ENCODE data around the gene RREB1. TPM values are rescaled to one million over a fixed set of nuclear protein-coding genes. Genes with fewer than 3 reads are reported as not detected.

Gene RREB1
- total RNA-seq, 1 experiment from 2014 or later = 51.1 TPM

- Histone ChIP-seq H3K4me1 (peaks cover 13% of the 10 kb centered on the region), H3K27me3 (replicated peaks; ENCODE audit: control insufficient read depth, insufficient read depth, low read length) (no peaks in the 10 kb centered on the region), H3K4me3 (ENCODE audit: low read depth, low read length) (no peak overlapping the region), H3K36me3 (ENCODE audit: control insufficient read depth, insufficient read depth, low read length) (no peaks in the 10 kb centered on the region), H3K9me3 (peaks cover 8% of the 10 kb centered on the region; the same call in 1 of the 2 replicates)
- Mint-ChIP-seq H3K27ac (ENCODE audit: unreplicated experiment) (no peak overlapping the region), H3K9me3 (ENCODE audit: unreplicated experiment) (no peaks in the 10 kb centered on the region), H3K27me3 (ENCODE audit: insufficient read depth, unreplicated experiment) (no peaks in the 10 kb centered on the region), H3K4me3 (ENCODE audit: unreplicated experiment) (no peak overlapping the region), H3K4me1 (ENCODE audit: low read depth, unreplicated experiment) (peaks cover 17% of the 10 kb centered on the region), H3K36me3 (ENCODE audit: insufficient read depth, unreplicated experiment) (peaks cover 7% of the 10 kb centered on the region)
- no peak for DNase-seq
- CTCF ChIA-PET = no interaction called here
- BruUV-seq (replicated peaks) = no TSS peak
- POLR2A ChIA-PET = no interaction called here
- TF ChIP-seq CTCF (IDR thresholded peaks at IDR 0.05; ENCODE audit: insufficient read depth in 1 of 2, low read depth in 1 of 2, low read length in 1 of 2, severe bottlenecking in 1 of 2, unreplicated experiment in 1 of 2) = no peak
- intact Hi-C loops (cut with micrococcal nuclease; ENCODE audit: unreplicated experiment) = no loop called here
Measured at GRCh38 chr6:7258231-7258763, 150.5 kb downstream of the RREB1 start.

- no peaks in the 10 kb centered on the region for H3K27me3 Mint-ChIP-seq (ENCODE audit: insufficient read depth, unreplicated experiment)
- peak overlapping the region; percentile 86 for H3K4me3 Mint-ChIP-seq (ENCODE audit: unreplicated experiment)
- peaks cover 17% of the 10 kb centered on the region for H3K4me1 Mint-ChIP-seq (ENCODE audit: low read depth, unreplicated experiment)
- Histone ChIP-seq H3K36me3 (ENCODE audit: control insufficient read depth, insufficient read depth, low read length) (no peaks in the 10 kb centered on the region), H3K27me3 (replicated peaks; ENCODE audit: control insufficient read depth, insufficient read depth, low read length) (no peaks in the 10 kb centered on the region), H3K4me1 (peaks cover 13% of the 10 kb centered on the region), H3K4me3 (ENCODE audit: low read depth, low read length) (peak overlapping the region; percentile 49), H3K9me3 (peaks cover 5% of the 10 kb centered on the region; the same call in 1 of the 2 replicates)
- DNase-seq = no peak
- no peaks in the 10 kb centered on the region for H3K36me3 Mint-ChIP-seq (ENCODE audit: insufficient read depth, unreplicated experiment)
- BruUV-seq (replicated peaks) = no TSS peak
- peak overlapping the region; percentile 81 for H3K27ac Mint-ChIP-seq (ENCODE audit: unreplicated experiment)
- no peak for TF ChIP-seq CTCF (IDR thresholded peaks at IDR 0.05; ENCODE audit: insufficient read depth in 1 of 2, low read depth in 1 of 2, low read length in 1 of 2, severe bottlenecking in 1 of 2, unreplicated experiment in 1 of 2)
- ChIA-PET CTCF (interaction anchor here (2.4 kb wide), 1 partner anchor 15 kb away, joined by 7 read pairs; no protein-coding TSS in a partner anchor), POLR2A (interaction anchor here (0.6 kb wide), 1 partner anchor 8 kb away, joined by 3 read pairs; no protein-coding TSS in a partner anchor)
- H3K9me3 Mint-ChIP-seq (ENCODE audit: unreplicated experiment) = no peaks in the 10 kb centered on the region
- intact Hi-C loops (cut with micrococcal nuclease; ENCODE audit: unreplicated experiment) = loop anchor here (5.0 kb wide), 1 partner anchor 538 kb away; no protein-coding TSS in a partner anchor
Measured at GRCh38 chr6:7260291-7261031, 152.7 kb downstream of the RREB1 start.

GRCh38 chr6:7261032-7261841 lies 153.5 kb downstream of the RREB1 start:
- no peaks in the 10 kb centered on the region for H3K36me3 ChIP-seq (ENCODE audit: control insufficient read depth, insufficient read depth, low read length)
- CTCF ChIA-PET = interaction anchor here (2.4 kb wide), 1 partner anchor 15 kb away, joined by 7 read pairs; no protein-coding TSS in a partner anchor
- Mint-ChIP-seq H3K27me3 (ENCODE audit: insufficient read depth, unreplicated experiment) (no peaks in the 10 kb centered on the region), H3K36me3 (ENCODE audit: insufficient read depth, unreplicated experiment) (no peaks in the 10 kb centered on the region), H3K9me3 (ENCODE audit: unreplicated experiment) (no peaks in the 10 kb centered on the region), H3K27ac (ENCODE audit: unreplicated experiment) (peak overlapping the region; percentile 81), H3K4me3 (ENCODE audit: unreplicated experiment) (peak overlapping the region; percentile 86), H3K4me1 (ENCODE audit: low read depth, unreplicated experiment) (peaks cover 17% of the 10 kb centered on the region)
- H3K4me3 ChIP-seq (ENCODE audit: low read depth, low read length) = peak overlapping the region; percentile 49
- intact Hi-C loops (cut with micrococcal nuclease; ENCODE audit: unreplicated experiment) = loop anchor here (5.0 kb wide), 1 partner anchor 539 kb away; no protein-coding TSS in a partner anchor
- H3K27me3 ChIP-seq (replicated peaks; ENCODE audit: control insufficient read depth, insufficient read depth, low read length) = no peaks in the 10 kb centered on the region
- H3K4me1 ChIP-seq = peaks cover 13% of the 10 kb centered on the region
- H3K9me3 ChIP-seq = no peaks in the 10 kb centered on the region
- TF ChIP-seq CTCF (IDR thresholded peaks at IDR 0.05; ENCODE audit: insufficient read depth in 1 of 2, low read depth in 1 of 2, low read length in 1 of 2, severe bottlenecking in 1 of 2, unreplicated experiment in 1 of 2) = no peak
- POLR2A ChIA-PET = no interaction called here
- peak; percentile 92 for DNase-seq
- BruUV-seq (replicated peaks) = no TSS peak

Measured in Caco-2 (cell line).